ENCODE data around the gene TFR2. TPM values are rescaled to one million over a fixed set of nuclear protein-coding genes. Genes with fewer than 3 reads are reported as not detected.
"Not testable (repeated sequence)": the region's sequence is repeated elsewhere in the genome, so short reads cannot be mapped to it uniquely, and the experiment has no call there.

TFR2 gene
- total RNA-seq, 1 donor from 2014 or later, result 0.25 TPM

GRCh38 chr7:100665168-100665726, 23.9 kb upstream of the TFR2 start:
- intact Hi-C loops (cut with DNase I), result no loop called here
- Histone ChIP-seq H3K27me3 (no peaks in the 10 kb centered on the region), H3K4me3 (no peak overlapping the region), H3K36me3 (no peaks in the 10 kb centered on the region), H3K4me1 (no peaks in the 10 kb centered on the region), H3K9me3 (no peaks in the 10 kb centered on the region), H3K27ac (no peak overlapping the region)
- DNase-seq (ENCODE audit: extremely low spot score in 2 of 2), result no peak
- TF ChIP-seq POLR2AphosphoS5 (IDR thresholded peaks at IDR 0.05; ENCODE audit: insufficient read depth in 1 of 2, low read depth in 1 of 2) (no peak), CTCF (IDR thresholded peaks at IDR 0.05) (no peak)

- H3K27me3 ChIP-seq; H3K4me1 ChIP-seq; H3K36me3 ChIP-seq; intact Hi-C loops (cut with DNase I); H3K27ac ChIP-seq; DNase-seq (ENCODE audit: extremely low spot score in 2 of 2); H3K4me3 ChIP-seq; H3K9me3 ChIP-seq: not testable (repeated sequence)
Observed at GRCh38 chr7:100662194-100662776, 20.9 kb upstream of the TFR2 start.

- H3K4me3 ChIP-seq, result no peak within 1 kb of the TSS
- no peak for DNase-seq (ENCODE audit: extremely low spot score in 2 of 2)
- intact Hi-C loops (cut with DNase I), result no loop called here
- no peaks in the 10 kb centered on the region for H3K9me3 ChIP-seq
- no peak for TF ChIP-seq POLR2AphosphoS5 (IDR thresholded peaks at IDR 0.05; ENCODE audit: insufficient read depth in 1 of 2, low read depth in 1 of 2)
- TF ChIP-seq CTCF (IDR thresholded peaks at IDR 0.05), result no peak
- no peak for TF ChIP-seq POLR2A (IDR thresholded peaks at IDR 0.05)
- peaks cover 12% of the 10 kb centered on the region for H3K27me3 ChIP-seq
- H3K4me1 ChIP-seq, result no peaks in the 10 kb centered on the region
- H3K27ac ChIP-seq, result no peak within 1 kb of the TSS
- no peaks in the 10 kb centered on the region for H3K36me3 ChIP-seq
Observed at GRCh38 chr7:100655908-100656674, 14.7 kb upstream of the TFR2 start, which contains the start of gene ACTL6B. TSS of gene ACTL6B (minus strand) at chr7:100656448. CDS start at chr7:100656354, 94 bp downstream.

GRCh38 chr7:100654908-100655831, 13.8 kb upstream of the TFR2 start:
- Histone ChIP-seq H3K36me3 (no peaks in the 10 kb centered on the region), H3K27ac (no peak overlapping the region), H3K9me3 (no peaks in the 10 kb centered on the region), H3K4me3 (no peak overlapping the region), H3K27me3 (peaks cover 12% of the 10 kb centered on the region), H3K4me1 (no peaks in the 10 kb centered on the region)
- no peak for DNase-seq (ENCODE audit: extremely low spot score in 2 of 2)
- intact Hi-C loops (cut with DNase I), result no loop called here
- TF ChIP-seq POLR2AphosphoS5 (IDR thresholded peaks at IDR 0.05; ENCODE audit: insufficient read depth in 1 of 2, low read depth in 1 of 2), result no peak
- no peak for TF ChIP-seq CTCF (IDR thresholded peaks at IDR 0.05)
- TF ChIP-seq POLR2A (IDR thresholded peaks at IDR 0.05), result no peak

- Histone ChIP-seq H3K27ac (no peak overlapping the region), H3K4me1 (no peaks in the 10 kb centered on the region), H3K9me3 (no peaks in the 10 kb centered on the region), H3K27me3 (peaks cover 3% of the 10 kb centered on the region), H3K36me3 (no peaks in the 10 kb centered on the region), H3K4me3 (no peak overlapping the region)
- intact Hi-C loops (cut with DNase I), result no loop called here
- DNase-seq (ENCODE audit: extremely low spot score in 2 of 2), result no peak
- TF ChIP-seq POLR2AphosphoS5 (IDR thresholded peaks at IDR 0.05; ENCODE audit: insufficient read depth in 1 of 2, low read depth in 1 of 2), result no peak
- no peak for TF ChIP-seq POLR2A (IDR thresholded peaks at IDR 0.05)
- TF ChIP-seq CTCF (IDR thresholded peaks at IDR 0.05), result no peak
Observed at GRCh38 chr7:100649826-100650565, 8.6 kb upstream of the TFR2 start.
